Ascending aorta (tissue), 2 donors: Measurements from ENCODE around the gene FAM117B. TPM values are rescaled to one million over a fixed set of nuclear protein-coding genes. Genes with fewer than 3 reads are reported as not detected.
A peak's percentile ranks its signal among the peaks of the same experiment; 100 is the strongest.
"Not testable (repeated sequence)": the region's sequence is repeated elsewhere in the genome, so short reads cannot be mapped to it uniquely, and the experiment has no call there.

ENCODE experiments used
- DNase-seq, 2 donors: peaks; one replicate each; pipeline ENCODE4 v3.0.0-alpha.2; 2019; ENCODE audit warnings: low spot score in 2 of 2
- H3K27ac ChIP-seq, 2 donors: fragments of 200-600 bp; sonication (generic); one replicate each; pipeline ENCODE4 v1.5.1; 2016 to 2017; ENCODE audit warnings: mild to moderate bottlenecking in 1 of 2
- H3K27me3 ChIP-seq: fragments of 200-600 bp; sonication (generic); one replicate; pipeline ENCODE4 v1.5.1; 2017
- H3K36me3 ChIP-seq, 2 donors: fragments of 200-600 bp; sonication (generic); one replicate each; pipeline ENCODE4 v1.5.1; 2016
- H3K4me1 ChIP-seq, 2 donors: fragments of 200-600 bp; sonication (generic); one replicate each; pipeline ENCODE4 v1.5.1; 2016 to 2017; ENCODE audit warnings: mild to moderate bottlenecking in 1 of 2
- H3K4me3 ChIP-seq, 2 donors: fragments of 200-600 bp; sonication (generic); one replicate each; pipeline ENCODE4 v1.5.1; 2016 to 2017; ENCODE audit warnings: mild to moderate bottlenecking in 1 of 2
- H3K9me3 ChIP-seq, 2 donors: fragments of 200-600 bp; sonication (generic); one replicate each; pipeline ENCODE4 v1.5.1; 2016
- CTCF ChIP-seq, 3 experiments: fragments of 200-600 bp in 2 of 3; fragments of 450-650 bp in 1 of 3; sonication (generic) in 2 of 3; IDR thresholded peaks; one replicate each; pipeline ENCODE4 v1.5.1; 2016 to 2019; ENCODE audit warnings: antibody characterized with exemption in 3 of 3, mild to moderate bottlenecking in 1 of 3, moderate library complexity in 1 of 3
- intact Hi-C: fragments of 100-400 bp; cut with DNase I; formaldehyde crosslinking; loops from one replicate; pipeline ENCODE4 v1.15.1; 2023
- total RNA-seq: library from RNA; depleted of rRNA; stranded (reverse); fragments of >200 nt; gene quantifications from one replicate; pipeline ENCODE4 v1.1.0, GENCODE V29; 2016

The FAM117B gene
- total RNA-seq, 1 donor from 2014 or later = 30.1 TPM

- Histone ChIP-seq H3K4me3 (no peak overlapping the region), H3K36me3 (no peaks in the 10 kb centered on the region), H3K4me1 (no peaks in the 10 kb centered on the region), H3K9me3 (no peaks in the 10 kb centered on the region), H3K27me3 (no peaks in the 10 kb centered on the region), H3K27ac (no peak overlapping the region)
- intact Hi-C loops = no loop called here
- no peak for TF ChIP-seq CTCF (IDR thresholded peaks at IDR 0.05)
- DNase-seq = no peak
Observed at GRCh38 chr2:202780514-202781021, 145.8 kb downstream of the FAM117B start.

- H3K36me3 ChIP-seq = peaks cover 0 to 3% of the 10 kb centered on the region in 2 donors
- intact Hi-C loops = no loop called here
- TF ChIP-seq CTCF (IDR thresholded peaks at IDR 0.05) = no peak
- H3K27me3 ChIP-seq = no peaks in the 10 kb centered on the region
- H3K4me1 ChIP-seq = no peaks in the 10 kb centered on the region
- H3K9me3 ChIP-seq = no peaks in the 10 kb centered on the region
- DNase-seq = no peak
- H3K27ac ChIP-seq = no peak overlapping the region
- H3K4me3 ChIP-seq = no peak overlapping the region
Observed at GRCh38 chr2:202782940-202783558, 148.3 kb downstream of the FAM117B start.

- no peaks in the 10 kb centered on the region for H3K4me1 ChIP-seq
- no peak for TF ChIP-seq CTCF (IDR thresholded peaks at IDR 0.05)
- no peaks in the 10 kb centered on the region for H3K27me3 ChIP-seq
- intact Hi-C loops = no loop called here
- no peak overlapping the region for H3K27ac ChIP-seq
- H3K36me3 ChIP-seq = peaks cover 0 to 3% of the 10 kb centered on the region in 2 donors
- DNase-seq = no peak
- H3K9me3 ChIP-seq = no peaks in the 10 kb centered on the region
- no peak overlapping the region for H3K4me3 ChIP-seq
Observed at GRCh38 chr2:202786842-202787241, 152.1 kb downstream of the FAM117B start.

GRCh38 chr2:202790676-202791075 lies 155.9 kb downstream of the FAM117B start:
- H3K36me3 ChIP-seq = peaks cover 0 to 3% of the 10 kb centered on the region in 2 donors
- DNase-seq = no peak
- no peaks in the 10 kb centered on the region for H3K4me1 ChIP-seq
- no peak overlapping the region for H3K27ac ChIP-seq
- intact Hi-C loops = no loop called here
- H3K27me3 ChIP-seq = no peaks in the 10 kb centered on the region
- no peak for TF ChIP-seq CTCF (IDR thresholded peaks at IDR 0.05)
- no peak overlapping the region for H3K4me3 ChIP-seq
- H3K9me3 ChIP-seq = no peaks in the 10 kb centered on the region

GRCh38 chr2:202797944-202798343 lies 163.2 kb downstream of the FAM117B start:
- intact Hi-C loops = no loop called here
- no peak overlapping the region for H3K27ac ChIP-seq

GRCh38 chr2:202805911-202806310 lies 171.1 kb downstream of the FAM117B start:
- not testable (repeated sequence) for H3K9me3 ChIP-seq, H3K4me3 ChIP-seq, H3K36me3 ChIP-seq, H3K27me3 ChIP-seq
- Histone ChIP-seq H3K27ac (peak overlapping the region; percentile 54 to 70), H3K4me1 (peaks cover 6 to 32% of the 10 kb centered on the region in 2 donors)
- peak in 1 of 2 donors; percentile 77 for DNase-seq
- intact Hi-C loops = loop anchor here (5.0 kb wide), 2 partner anchors 66 to 174 kb away; partner anchors contain the start of genes FAM117B and ICA1L

More at GRCh38 chr2:202797944-202798343, 163.2 kb downstream of the FAM117B start:
- Histone ChIP-seq H3K4me3 (no peak overlapping the region), H3K36me3 (no peaks in the 10 kb centered on the region), H3K4me1 (peaks cover 0 to 15% of the 10 kb centered on the region in 2 donors), H3K9me3 (no peaks in the 10 kb centered on the region), H3K27me3 (no peaks in the 10 kb centered on the region)
- no peak for TF ChIP-seq CTCF (IDR thresholded peaks at IDR 0.05)
- no peak for DNase-seq

GRCh38 chr2:202807431-202808138 lies 172.8 kb downstream of the FAM117B start:
- not testable (repeated sequence) for H3K4me3 ChIP-seq, H3K27me3 ChIP-seq, H3K9me3 ChIP-seq, H3K36me3 ChIP-seq
- intact Hi-C loops = loop anchor here (5.0 kb wide), 2 partner anchors 65 to 175 kb away; partner anchors contain the start of genes FAM117B and ICA1L
- peak; percentile 64 to 94 for DNase-seq
- Histone ChIP-seq H3K27ac (peak overlapping the region; percentile 67 to 70), H3K4me1 (peaks cover 6 to 17% of the 10 kb centered on the region in 2 donors)
